Stimulated activated naive CD4-positive, alpha-beta T cell treated with Interleukin-2 at 50 U/mL for 16 hours (primary cell): Measurements from ENCODE around the gene OSCP1.

Source experiments
- DNase-seq: peaks from one replicate; lab custom pipeline; 2025; lab: John Stamatoyannopoulos, UW

OSCP1 gene

DNA sequence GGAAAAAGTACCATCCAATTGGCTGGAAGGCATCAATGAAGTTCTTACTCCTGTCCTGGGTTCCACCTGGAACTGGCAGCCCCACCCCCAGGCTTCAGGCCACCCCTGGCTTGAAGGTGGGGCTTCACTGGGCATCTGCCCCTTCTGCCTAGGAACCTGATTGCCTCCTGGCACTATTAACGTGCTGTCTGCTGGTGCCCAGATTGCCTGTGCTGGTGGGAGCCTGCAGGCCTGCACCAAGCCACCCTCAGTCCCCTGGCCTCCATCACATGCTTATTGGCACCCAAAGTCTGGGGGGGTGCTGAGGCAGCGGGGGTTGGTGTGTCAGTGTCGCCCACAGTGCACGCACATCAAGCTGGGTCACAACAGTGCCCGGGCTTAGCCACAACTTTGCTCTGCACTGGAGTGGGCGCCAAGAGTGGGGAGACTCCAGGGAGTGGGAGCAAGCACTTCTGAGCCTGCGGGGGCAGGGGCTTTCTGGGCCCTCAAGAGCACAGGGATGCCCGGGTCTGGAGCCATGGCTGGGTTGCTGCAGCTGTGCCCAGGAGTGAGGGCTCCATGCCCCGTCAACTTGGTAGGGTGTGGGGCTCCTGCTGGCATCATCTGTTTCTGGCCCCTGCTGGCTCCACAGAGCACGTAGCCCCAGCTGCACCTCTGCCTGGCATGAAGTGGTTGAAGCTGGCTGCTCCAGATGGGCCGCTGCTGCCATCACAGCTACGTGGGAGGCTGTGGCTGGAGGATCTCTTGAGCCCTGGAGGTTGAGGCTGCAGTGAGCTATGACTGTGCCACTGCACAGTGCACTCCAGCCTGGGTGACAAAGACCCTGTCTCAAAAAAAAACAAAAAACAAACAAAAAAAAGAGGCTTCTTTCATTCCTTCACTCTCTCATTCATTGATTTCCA is 48.4 kb downstream of the OSCP1 start:
- DNase-seq: no peak

- peak; percentile 35 for DNase-seq
Observed at GRCh38 chr1:36400825-36401601, 49.2 kb downstream of the OSCP1 start.

DNA sequence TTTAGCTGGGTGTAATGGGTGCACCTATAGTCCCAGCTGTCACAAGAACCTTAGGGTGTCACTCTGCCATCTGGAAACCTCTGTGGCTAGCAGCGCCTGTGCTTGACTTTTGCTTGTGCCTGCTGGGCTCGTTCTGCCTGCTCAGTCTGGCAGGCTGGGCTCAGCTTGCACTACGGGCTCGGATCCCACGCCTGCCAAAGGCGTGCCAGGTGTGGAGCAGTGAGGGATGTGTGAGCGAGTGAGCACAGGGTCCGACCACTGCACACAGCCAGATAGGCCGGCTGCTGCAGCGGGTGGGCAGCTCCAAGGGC is 49.8 kb downstream of the OSCP1 start:
- no peak for DNase-seq

GRCh38 chr1:36398370-36398977 is 51.8 kb downstream of the OSCP1 start:
- no peak for DNase-seq

DNA sequence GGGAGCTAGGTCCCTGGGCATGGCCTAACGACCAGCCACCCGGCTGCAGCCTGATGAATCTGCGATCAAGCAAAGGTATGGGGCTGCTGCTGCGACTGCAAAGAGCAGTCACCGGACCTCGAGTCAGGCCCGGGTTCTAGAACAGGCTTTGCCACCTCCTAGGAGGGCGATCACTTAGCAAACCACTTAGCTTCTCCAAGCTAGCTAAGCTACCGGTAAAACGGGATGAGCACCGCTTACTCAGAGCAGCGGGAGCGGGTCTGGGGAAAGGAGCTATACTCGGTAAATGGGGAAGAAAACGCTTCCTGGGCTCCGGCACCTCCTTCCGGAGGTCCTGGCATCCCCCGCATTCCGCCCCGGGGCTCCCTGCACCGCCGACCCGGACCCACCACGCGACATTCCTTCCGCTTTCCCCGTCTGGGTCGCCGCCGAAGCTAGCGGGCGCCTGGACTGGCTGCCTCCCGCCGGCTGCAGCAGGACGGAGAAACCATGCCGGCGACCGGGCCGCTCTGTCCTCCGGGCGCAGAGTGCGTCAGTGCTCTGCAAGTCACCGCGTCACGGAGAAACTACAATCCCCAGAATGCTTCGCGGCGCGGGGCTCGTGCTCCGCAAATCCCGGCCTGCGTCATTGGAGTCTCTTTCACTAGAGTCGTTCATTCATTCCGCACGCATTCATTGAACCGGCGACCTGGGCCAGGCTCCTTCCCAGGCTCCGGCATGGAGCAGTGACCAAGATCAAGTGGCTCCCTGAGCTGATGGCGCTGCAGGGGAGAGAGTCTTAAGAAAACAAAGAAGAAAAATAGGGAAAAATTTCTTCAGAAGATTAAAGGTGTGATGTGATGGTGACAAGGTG is 52.6 kb downstream of the OSCP1 start, which contains the start of gene LSM10:
TSS of gene LSM10 (minus strand) at position 531 of the 853 bp plus-strand sequence. CDS start 3,779 bp downstream, outside the sequence.
- DNase-seq: peak; percentile 86

GRCh38 chr1:36397083-36397377 is 53.2 kb downstream of the OSCP1 start:
- DNase-seq: peak; percentile 15

DNA sequence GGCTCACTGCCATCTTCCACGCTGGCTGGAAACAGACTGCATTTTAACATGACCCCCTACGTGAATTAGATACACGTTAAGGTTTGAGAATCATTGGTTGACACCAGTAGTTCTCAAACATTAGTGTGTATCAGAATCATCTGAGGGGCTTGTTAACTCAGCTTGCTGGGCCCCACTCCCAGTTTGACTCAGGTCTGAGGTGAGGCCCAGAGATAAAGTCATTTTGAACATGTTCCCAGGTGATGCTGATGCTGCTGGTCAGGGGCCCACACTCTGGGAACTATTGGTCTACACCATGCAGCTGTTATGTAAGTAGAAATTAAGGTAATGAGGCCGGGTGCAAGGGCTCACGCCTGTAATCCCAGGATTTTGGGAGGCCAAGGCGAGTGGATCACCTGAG is 53.9 kb downstream of the OSCP1 start:
- no peak for DNase-seq

GRCh38 chr1:36393686-36394085 is 56.6 kb downstream of the OSCP1 start:
- no peak for DNase-seq

- DNase-seq: no peak
Observed at GRCh38 chr1:36392836-36393235, 57.4 kb downstream of the OSCP1 start.

GRCh38 chr1:36391271-36391670 is 59.0 kb downstream of the OSCP1 start:
- no peak for DNase-seq

DNA sequence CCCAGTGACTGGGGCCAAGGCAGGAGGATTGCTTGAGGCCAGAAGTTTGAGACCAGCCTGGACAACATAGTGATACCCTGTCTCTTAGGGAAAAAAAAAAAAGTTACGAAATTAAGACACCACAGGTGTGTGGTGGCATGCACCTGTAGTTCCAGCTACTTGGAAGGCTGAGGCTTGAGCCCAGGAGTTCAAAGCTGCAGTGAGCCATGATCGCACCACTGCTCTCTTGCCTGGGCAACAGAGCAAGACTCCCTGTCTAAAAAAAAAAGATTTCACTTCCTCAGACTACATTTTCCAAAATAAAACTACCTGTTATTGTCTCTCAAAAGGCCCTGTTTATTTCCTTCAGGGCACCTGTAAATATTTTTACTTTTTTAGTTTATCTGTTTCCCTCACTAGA is 59.8 kb downstream of the OSCP1 start:
- no peak for DNase-seq

DNA sequence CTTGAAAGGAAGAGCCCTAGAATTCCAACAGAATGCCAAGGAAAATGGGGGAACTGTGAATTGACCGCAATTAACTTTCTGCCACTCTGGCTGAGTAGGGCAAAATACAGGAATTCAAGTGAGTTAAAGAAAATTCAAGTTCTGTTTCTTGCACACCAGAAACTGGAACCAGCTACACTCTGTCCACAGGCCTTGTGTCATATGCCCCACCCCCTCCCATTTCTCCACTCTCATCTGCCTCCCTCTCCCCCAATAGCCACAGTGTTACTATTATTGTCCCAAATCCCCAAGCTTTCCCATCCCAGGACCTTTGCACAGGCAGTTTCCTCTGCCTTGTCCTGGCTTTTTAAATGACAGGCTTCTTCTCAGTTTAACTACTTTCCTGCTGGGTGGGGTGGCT is 60.3 kb downstream of the OSCP1 start:
- DNase-seq: no peak

GRCh38 chr1:36389261-36389660 is 61.0 kb downstream of the OSCP1 start:
- DNase-seq: no peak

DNA sequence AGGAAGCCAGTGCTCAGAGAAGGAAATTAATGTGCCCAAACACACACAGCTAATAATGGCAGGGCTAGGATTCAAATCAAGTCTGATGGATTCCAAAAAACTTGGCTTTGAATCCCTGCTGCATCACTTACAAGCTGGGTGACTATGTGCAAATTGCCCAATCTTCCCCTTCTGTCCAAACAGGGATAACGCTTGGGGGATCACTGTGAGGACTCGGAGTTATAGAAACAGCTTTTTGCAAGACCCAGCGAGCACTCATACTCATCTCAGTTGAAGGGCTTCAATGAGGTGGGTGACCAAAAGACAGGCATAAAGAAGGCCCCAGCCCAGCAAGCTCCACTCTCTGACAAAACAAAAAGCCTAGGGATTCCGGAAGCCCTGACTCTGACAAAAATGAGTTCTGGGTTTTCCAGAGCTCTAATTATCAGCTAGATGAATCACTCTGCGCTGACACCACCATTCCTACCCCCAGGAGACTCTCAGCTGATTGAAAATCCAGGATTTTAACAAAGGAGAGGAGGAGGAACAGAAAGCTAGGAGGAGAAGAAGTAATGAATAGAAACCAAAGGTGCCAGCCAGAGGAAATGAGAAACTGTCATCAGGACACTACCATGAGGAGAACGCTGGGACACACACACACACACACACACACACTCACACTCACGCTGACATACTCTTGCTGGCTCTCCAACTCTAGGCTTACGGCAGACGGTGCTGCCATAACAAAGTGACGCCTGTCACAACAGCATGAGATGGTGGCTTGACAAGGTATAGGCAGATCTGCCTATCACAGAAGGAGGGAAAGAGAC is 62.9 kb downstream of the OSCP1 start:
- DNase-seq: no peak

DNA sequence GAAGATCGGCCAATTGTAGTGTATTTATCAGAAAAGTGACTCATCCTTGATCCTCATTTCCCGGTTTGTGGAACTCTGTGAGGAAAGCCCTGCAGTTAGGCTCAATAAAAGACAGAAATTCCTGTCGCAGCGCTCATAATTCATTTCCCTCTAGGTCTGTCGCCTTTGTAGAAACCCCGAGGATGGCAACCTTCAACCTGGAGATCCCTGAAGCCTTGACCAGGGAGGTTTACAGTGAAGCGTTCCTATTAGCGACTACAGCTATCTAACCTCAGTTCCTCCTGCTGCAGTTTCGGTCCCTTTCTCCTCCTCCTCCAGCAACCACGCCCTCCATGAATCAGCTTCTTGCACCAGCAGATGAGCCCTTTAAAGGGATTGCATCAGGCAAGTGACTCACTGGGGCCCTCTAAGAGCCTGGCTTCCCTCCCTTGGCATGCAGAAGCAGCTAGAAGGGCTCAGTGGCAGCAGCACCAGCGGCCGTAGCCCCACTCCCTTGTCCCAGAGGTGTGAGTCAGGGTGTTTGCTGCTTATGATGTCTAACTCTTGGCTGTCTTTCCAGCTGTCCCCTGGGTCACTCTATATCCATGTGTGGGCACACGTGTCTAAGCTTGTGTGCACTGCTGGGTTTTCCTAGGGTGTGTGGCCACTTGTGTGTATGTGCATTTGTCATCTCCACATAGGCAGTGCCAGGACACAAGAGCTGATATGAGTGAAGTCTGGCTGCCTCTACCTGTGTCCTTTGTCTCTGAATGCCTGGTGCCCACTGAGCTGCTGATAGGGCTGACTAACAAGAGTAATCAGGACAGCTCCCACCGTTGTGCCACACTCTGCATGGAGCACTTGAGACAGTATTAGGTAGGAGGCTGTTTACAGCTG is 63.7 kb downstream of the OSCP1 start:
- DNase-seq: peak; percentile 95

- DNase-seq: peak; percentile 99
Observed at GRCh38 chr1:36385410-36386264, 64.6 kb downstream of the OSCP1 start, which contains the start of gene STK40. Gene STK40 (minus strand): TSS chr1:36385924. CDS start chr1:36361332, 24,592 bp downstream.

DNA sequence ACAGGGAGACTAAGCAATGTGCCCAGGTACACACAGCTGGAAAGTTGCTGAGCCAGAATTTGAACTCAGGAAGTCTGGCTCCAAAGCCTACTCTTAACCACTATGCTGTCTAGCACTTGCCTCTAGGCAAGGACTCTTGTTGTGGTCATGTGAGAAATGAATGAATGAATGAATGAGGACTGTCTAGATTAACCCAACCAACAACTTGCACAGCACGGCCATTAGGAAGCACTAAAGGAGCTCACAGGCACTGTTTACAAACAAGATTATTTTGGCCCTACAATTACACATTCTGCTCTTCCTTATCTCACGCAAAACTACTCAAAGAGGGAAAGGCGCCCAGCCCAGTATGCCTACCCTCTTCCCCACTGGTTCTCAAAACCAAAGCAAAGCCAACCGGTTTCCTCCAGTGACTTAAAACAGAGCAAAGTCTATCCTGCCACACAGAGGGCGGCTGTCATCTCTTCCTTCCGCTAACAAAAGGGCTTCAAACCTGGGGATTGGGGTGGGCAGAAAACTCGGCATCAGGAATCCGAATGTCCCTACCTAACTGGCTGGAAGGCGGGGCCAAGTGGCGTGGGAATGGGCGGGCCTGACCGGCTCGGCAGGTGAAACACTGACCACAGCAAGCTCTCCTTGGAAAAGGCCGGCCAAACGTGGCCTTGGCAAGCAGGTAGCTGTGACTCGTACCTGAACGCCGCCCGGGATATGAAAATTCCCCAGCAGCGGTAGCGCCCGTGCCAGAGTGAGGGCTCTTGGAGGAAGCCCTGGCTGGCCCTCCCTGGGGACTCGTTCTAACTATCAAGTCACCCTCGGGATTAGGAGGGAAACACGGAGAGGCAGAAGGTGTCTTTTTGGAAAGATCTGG is 65.5 kb downstream of the OSCP1 start:
- DNase-seq: peak; percentile 46

DNA sequence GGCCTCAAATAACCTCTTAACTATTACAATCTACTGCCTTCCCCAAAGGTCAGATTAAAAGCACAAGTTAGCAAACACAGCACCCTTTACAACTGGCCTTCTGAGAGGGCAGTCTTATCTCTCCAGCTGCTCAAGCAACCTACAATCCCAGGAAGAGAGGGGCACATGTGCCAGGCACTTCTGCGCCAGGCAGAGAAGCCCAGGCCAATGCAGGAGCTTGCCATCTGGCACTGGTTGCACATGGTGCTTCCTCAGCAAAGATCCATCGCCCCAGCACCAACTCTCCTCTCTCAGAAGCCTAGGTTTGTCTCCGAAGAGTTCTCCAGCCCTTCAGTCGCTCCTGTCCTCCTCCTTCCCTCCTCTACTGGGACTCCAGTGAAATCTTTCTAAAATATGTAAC is 67.0 kb downstream of the OSCP1 start:
- no peak for DNase-seq
